Non-pigmented ciliary epithelial cell (primary cell): ENCODE data around the gene OSBPL1A.
A peak's percentile ranks its signal among the peaks of the same experiment; 100 is the strongest.

ENCODE experiments used
- DNase-seq: peaks from one replicate; pipeline ENCODE4 v3.0.0-alpha.2; 2010; ENCODE audit warnings: low read depth

OSBPL1A gene

DNA sequence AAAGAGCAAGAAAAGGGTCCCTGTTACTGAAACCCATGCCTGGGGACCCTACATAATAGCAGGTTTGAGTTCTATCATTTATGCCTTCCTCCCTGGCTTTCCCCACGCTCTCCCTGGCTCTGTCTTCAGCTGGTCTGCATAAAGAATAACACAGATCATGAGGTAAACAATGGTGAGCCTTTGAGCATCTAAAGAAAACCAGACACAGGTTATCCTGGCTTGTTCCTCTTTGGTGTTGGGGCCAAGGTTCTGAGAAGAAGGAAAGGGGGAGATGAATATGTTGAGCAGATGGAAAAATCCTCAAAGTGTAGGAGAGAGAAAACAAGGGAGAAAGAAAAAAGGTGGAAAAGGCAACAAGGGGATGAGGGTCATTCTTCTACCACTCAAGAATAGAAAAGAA lies 131.5 kb downstream of the OSBPL1A start:
- no peak for DNase-seq

- DNase-seq: no peak
These were observed 132.0 kb downstream of the OSBPL1A start for GRCh38 chr18:24265502-24266064.

GRCh38 chr18:24263050-24263449 lies 134.6 kb downstream of the OSBPL1A start:
- DNase-seq: no peak

DNA sequence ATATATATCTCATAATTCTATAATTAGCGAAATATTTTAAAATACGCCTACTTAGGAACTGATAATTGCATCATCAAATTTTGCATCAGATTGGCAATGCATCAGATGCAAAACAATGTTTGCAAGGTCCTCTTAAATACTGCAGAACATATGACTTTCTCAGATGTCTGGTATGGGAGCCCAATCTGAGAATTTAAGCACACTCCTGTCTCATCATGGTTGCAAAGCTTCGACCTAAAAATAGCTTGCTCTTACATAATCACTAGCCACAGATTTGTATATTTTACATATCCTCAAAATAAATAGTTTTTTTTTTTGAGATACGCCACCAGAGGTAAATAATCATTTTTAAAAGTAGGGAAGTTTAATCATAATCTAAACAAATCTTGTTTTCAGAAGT lies 135.5 kb downstream of the OSBPL1A start:
- DNase-seq: peak; percentile 10

- no peak for DNase-seq
These were observed 137.6 kb downstream of the OSBPL1A start for GRCh38 chr18:24259869-24260641.

- no peak for DNase-seq
These were observed 143.6 kb downstream of the OSBPL1A start for GRCh38 chr18:24254071-24254470.

DNA sequence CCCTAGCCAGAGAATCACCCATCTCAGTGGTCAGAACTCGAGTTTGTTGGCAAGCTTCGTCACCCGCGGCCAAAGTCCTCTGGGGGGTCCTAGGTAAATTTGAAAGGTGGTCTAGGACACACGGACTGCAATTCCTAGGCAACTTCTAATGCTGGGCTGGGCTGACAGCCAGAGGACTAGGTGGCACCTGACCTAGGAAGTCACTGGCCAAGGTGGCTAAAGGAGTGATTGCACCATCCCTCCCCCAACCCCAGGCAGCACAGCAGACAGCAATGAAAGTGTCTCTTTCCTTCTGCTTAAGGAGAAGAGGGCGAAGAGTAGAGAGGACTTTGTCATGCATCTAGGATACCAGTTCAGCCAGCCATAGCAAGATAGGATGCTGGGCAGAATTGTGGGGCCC lies 147.9 kb downstream of the OSBPL1A start:
- DNase-seq: no peak

GRCh38 chr18:24248359-24248758 lies 149.3 kb downstream of the OSBPL1A start:
- no peak for DNase-seq

- no peak for DNase-seq
These were observed 151.5 kb downstream of the OSBPL1A start for GRCh38 chr18:24246143-24246542.

DNA sequence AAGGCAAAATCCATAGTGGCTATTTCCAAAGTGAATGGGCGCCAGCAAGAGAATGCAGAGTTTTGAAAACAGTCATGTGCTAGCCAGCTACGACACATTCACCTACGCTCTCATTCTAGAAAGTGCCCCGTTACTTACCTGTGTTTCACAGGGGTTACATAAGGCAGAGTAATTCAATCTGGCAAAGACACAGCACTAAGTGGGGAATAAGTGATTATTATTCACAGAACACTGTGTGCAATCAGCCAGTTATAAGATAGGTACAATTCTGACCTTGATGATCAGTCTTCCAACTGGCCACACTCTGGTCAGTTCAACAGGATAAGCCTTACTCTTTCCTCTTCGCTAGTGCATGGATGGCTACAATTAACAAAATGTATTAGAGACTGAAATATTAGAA lies 152.9 kb downstream of the OSBPL1A start:
- no peak for DNase-seq

GRCh38 chr18:24243677-24244076 lies 153.9 kb downstream of the OSBPL1A start:
- no peak for DNase-seq

DNA sequence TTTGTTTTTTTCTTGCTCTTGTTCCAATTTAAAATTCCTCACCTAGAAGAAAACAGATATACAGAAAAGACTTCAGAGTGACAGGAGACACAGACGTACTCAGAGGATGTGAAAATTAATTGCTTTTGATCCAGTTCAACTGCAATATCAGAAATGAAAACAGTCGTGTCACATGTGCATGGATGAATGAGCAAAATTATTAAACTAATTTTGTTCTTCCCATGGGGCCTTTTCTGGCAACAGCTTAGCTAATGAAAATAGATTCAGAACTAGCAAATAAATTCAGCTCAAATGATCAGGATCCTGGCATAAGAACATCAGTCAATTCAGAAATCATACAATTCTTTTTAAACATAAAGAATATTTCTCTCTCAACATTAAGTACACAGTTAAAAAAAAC lies 158.3 kb downstream of the OSBPL1A start:
- no peak for DNase-seq

DNA sequence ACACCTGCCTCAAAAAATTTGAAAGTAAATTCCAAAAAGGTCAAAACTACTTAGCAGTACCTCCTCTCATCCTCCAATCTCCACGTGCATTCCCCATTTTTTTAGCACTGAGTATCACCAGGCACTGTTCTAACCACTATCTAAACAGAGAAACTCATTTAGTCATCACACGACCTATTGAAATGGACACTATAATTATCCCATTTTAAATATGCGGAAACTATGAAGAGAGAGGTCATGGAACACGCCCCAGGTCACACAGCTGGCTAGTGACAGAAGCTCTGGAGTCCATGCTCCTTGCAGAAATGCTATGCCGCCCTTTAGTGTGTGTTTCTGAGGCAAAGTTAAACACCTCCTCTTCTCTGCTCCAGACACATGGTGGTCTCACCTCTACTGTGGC lies 159.2 kb downstream of the OSBPL1A start:
- no peak for DNase-seq

DNA sequence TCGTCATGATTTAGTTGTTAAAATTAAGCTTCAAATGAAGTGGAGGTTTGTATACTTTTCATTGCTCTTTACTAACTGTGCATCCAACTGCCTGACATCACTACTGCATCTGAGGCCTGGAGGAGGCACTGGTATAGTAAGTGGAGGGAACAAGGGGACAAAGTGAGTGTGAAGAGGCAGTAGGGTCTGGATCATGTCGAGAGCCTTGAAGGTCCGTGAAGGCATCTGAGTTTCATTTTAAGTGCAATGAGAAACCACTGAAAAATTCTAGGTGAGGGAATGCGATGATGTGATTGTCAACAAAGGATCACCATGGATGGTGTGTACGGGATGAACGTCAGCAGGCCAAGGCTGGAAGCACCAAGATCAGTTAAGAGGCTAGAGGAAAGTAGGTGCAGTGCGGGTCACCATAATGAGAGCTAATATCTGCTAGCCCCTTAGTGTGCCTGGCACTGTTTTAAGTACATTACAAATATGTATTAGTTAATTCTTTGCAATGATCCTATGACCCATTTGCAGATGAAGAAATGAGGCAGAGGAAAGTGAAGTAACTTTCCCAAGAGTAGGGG lies 162.7 kb downstream of the OSBPL1A start:
- no peak for DNase-seq

GRCh38 chr18:24234330-24234729 lies 163.3 kb downstream of the OSBPL1A start:
- no peak for DNase-seq

DNA sequence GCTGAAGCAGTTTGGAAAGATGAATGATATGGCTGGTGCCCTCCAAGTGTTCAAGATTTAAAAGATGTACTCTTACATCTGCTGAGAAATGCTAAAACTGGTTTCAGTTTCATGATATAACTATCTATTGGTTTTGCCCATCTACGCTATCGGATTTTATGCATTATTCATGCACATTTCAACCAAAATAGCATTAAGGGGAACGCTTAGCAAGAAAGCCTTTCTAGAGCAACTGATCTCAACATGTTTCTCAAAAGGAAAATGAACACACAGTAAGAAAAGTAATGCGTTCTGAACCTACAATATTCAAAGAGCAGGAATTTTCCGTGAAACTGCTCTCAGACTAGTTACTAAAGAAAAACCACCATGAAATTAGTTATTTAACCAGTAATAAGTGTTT lies 164.8 kb downstream of the OSBPL1A start:
- DNase-seq: no peak

DNA sequence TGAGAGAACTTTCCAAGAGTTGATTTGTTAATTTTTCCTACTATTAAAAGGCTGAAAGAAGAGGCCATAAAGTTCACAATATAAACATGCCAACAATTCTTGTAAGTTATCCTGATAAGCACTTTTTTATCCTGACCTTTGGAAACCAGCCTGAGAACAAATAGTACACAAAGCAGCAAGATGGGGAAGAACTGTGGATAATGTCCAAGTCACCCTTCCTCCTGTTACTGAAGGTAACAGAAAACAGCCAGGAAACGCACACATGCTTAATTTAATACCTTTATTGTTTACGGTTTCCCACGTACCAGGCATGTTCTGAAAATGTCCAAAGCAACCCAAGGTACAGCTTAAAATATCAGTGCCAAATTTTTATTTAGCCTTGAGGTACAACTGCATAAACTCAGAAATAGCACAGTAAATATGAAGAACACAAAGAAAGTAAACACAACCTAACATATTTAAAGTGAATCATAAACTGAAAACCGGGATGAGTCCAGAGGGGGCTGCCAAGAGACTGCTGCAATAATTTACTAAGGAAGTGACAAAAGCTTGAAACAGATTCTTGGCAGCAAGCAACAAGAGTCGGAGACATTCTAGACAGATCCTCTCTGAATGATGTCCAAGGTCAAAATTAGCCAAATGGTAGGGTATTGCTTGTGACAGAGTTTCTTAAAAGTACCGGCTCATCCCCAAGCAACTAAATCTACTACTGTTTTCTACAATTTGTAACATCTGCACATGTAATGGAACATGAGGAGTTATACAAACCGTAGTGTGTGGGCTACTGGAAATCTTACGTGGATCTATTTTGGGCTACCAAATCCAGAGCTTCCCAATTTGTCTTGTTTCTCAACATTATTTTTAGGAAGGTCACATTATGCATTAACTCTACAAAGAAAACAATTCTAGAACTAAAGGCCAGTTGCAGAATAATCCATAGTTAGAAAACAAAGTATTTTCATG lies 165.6 kb downstream of the OSBPL1A start:
- DNase-seq: no peak

DNA sequence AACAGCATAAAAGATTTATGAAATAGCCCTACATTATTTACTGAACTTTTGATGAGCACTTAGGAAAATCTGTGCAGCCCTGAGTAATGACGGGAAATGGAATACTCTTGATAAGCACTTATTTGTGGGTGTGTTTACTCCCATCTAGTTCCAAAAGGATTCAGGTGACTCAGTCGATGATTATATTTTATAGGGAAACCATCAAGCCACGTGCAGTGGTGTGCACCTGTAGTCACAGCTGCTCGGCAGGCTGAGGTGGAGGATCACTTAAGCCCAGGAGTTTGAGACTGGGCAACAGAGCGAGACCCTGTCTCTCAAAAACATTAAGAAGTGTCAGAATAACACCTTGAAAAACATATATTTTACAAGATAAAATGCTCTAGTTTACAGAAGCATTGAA lies 166.9 kb downstream of the OSBPL1A start:
- DNase-seq: no peak

DNA sequence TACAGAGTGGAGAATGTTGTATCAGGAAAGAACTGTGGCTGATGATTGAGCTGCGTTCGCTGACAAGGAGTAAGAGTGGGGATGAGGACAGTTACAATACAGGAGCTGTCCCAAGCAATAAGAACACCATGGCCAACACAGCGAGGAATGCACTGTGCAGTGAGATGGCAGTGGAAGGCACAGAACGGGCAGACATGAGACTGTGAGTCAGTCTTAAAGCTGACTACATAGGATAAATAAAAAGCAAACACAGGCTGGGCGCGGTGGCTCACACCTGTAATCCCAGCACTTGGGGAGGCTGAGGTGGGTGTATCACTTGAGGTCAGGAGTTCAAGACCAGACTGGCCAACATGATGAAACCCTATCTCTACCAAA lies 169.0 kb downstream of the OSBPL1A start:
- DNase-seq: no peak

- no peak for DNase-seq
These were observed 169.5 kb downstream of the OSBPL1A start for GRCh38 chr18:24227977-24228666.

GRCh38 chr18:24220318-24220688 lies 177.3 kb downstream of the OSBPL1A start:
- no peak for DNase-seq
